Uterus (tissue), 2 donors: ENCODE data around the gene CPA4.

ENCODE experiments used
- POLR2A ChIP-seq, 2 donors: fragments of 450-650 bp; IDR thresholded peaks; one replicate each; pipeline ENCODE4 v1.6.1; 2016; ENCODE audit warnings: antibody characterized with exemption in 2 of 2, mild to moderate bottlenecking in 1 of 2, moderate library complexity in 1 of 2
- TF ChIP-seq, protein P1 (sequence below), 4 experiments: fragments of 200-600 bp in 2 of 4; fragments of 450-650 bp in 2 of 4; sonication (generic) in 2 of 4; IDR thresholded peaks; one replicate each; pipeline ENCODE4 v1.5.1; 2016 to 2019; ENCODE audit warnings: antibody characterized with exemption in 4 of 4, mild to moderate bottlenecking in 2 of 4, moderate library complexity in 1 of 4

DNA sequence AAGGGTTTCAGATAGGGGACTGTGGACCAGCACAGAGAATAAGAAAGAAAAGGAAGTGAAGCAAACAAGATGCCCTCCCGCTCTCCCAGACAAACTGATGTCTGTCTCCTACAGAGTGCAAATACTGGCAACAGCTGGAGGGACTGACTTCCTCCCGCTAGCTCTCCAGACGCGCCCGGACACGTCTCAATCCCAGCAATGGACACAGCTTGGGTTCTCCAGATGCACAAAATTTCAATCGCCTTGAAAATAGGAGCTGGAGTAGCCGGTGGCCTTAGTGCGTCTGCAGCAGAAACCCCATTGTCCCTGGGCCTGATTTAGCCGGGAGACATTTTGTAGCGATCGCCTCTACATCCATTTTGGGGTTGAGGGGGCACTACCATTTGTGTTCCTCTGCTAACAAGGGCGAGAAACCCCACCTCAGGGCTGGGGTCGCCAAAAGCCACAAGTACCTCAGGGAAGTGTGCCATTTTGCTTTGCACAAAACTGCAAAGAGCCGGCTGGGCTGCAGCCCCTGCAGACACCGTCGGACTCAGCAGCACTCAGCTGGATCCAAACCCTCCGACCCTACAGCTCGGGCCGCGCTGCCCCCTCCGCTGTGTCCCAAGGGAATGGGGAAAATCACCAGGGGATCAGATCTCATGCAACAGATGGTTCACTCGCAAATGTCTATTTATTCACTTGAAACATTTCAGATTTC is 20.4 kb upstream of the CPA4 start:
- TF ChIP-seq, protein P1, sequence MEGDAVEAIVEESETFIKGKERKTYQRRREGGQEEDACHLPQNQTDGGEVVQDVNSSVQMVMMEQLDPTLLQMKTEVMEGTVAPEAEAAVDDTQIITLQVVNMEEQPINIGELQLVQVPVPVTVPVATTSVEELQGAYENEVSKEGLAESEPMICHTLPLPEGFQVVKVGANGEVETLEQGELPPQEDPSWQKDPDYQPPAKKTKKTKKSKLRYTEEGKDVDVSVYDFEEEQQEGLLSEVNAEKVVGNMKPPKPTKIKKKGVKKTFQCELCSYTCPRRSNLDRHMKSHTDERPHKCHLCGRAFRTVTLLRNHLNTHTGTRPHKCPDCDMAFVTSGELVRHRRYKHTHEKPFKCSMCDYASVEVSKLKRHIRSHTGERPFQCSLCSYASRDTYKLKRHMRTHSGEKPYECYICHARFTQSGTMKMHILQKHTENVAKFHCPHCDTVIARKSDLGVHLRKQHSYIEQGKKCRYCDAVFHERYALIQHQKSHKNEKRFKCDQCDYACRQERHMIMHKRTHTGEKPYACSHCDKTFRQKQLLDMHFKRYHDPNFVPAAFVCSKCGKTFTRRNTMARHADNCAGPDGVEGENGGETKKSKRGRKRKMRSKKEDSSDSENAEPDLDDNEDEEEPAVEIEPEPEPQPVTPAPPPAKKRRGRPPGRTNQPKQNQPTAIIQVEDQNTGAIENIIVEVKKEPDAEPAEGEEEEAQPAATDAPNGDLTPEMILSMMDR (IDR thresholded peaks at IDR 0.05): no peak
- TF ChIP-seq POLR2A (IDR thresholded peaks at IDR 0.05): no peak
